H9 (cell line): ENCODE data around the gene RAP1GAP2. TPM values are rescaled to one million over a fixed set of nuclear protein-coding genes. Genes with fewer than 3 reads are reported as not detected.

Source experiments
- DNase-seq: peaks from one replicate; pipeline ENCODE4 v3.0.0-alpha.2; 2017
- H2AFZ ChIP-seq: one replicate; pipeline ENCODE4 v1.6.1; 2013; ENCODE audit warnings: mild to moderate bottlenecking, low read length, control low read depth, moderate library complexity
- H2AK5ac ChIP-seq: 2 replicates; pipeline ENCODE4 v1.6.1; 2013; ENCODE audit warnings: low read length, control low read depth, mixed read lengths; ENCODE audit not compliant: insufficient read length
- H2BK120ac ChIP-seq: one replicate; pipeline ENCODE4 v1.6.1; 2013; ENCODE audit warnings: low read depth, mild to moderate bottlenecking, low read length, control low read depth, inconsistent platforms; ENCODE audit not compliant: poor library complexity, severe bottlenecking
- H2BK12ac ChIP-seq: 2 replicates; pipeline ENCODE4 v1.6.1; 2013; ENCODE audit warnings: low read length, control low read depth, mixed read lengths, low read depth; ENCODE audit not compliant: insufficient read length
- H2BK15ac ChIP-seq: 2 replicates; pipeline ENCODE4 v1.6.1; 2013; ENCODE audit warnings: low read depth, low read length, control low read depth
- H2BK20ac ChIP-seq: one replicate; pipeline ENCODE4 v1.6.1; 2013; ENCODE audit warnings: low read depth, mild to moderate bottlenecking, low read length, control low read depth, inconsistent platforms; ENCODE audit not compliant: poor library complexity, severe bottlenecking
- H2BK5ac ChIP-seq: 2 replicates; pipeline ENCODE4 v1.6.1; 2013; ENCODE audit warnings: low read length, control low read depth, mixed read lengths; ENCODE audit not compliant: insufficient read length
- H3K14ac ChIP-seq: 2 replicates; pipeline ENCODE4 v1.6.1; 2013; ENCODE audit warnings: low read length, control low read depth; ENCODE audit not compliant: insufficient read depth
- H3K18ac ChIP-seq: 2 replicates; pipeline ENCODE4 v1.6.1; 2013; ENCODE audit warnings: low read depth, mild to moderate bottlenecking, mixed read lengths, low read length, control low read depth; ENCODE audit not compliant: insufficient read length
- H3K23ac ChIP-seq: 2 replicates; pipeline ENCODE4 v1.6.1; 2013; ENCODE audit warnings: low read length, control low read depth, mixed read lengths, low read depth; ENCODE audit not compliant: insufficient read length
- H3K23me2 ChIP-seq: 2 replicates; pipeline ENCODE4 v1.6.1; 2013; ENCODE audit warnings: low read depth, mild to moderate bottlenecking, mixed read lengths, low read length, control low read depth; ENCODE audit not compliant: insufficient read length, poor library complexity, severe bottlenecking
- H3K27ac ChIP-seq: 2 replicates; pipeline ENCODE4 v1.5.1; 2013; ENCODE audit warnings: low read length, control low read depth, mixed read lengths, low read depth; ENCODE audit not compliant: insufficient read length
- H3K27me3 ChIP-seq: 2 replicates; pipeline ENCODE4 v1.6.1; 2013; ENCODE audit warnings: low read length, control low read depth, inconsistent platforms; ENCODE audit not compliant: insufficient read depth
- H3K4ac ChIP-seq: 2 replicates; pipeline ENCODE4 v1.6.1; 2013; ENCODE audit warnings: low read depth, mild to moderate bottlenecking, control low read depth, inconsistent platforms, low read length, moderate library complexity
- H3K4me1 ChIP-seq: 2 replicates; pipeline ENCODE4 v1.6.1; 2013; ENCODE audit warnings: low read length, control low read depth, inconsistent platforms; ENCODE audit not compliant: insufficient read depth
- H3K4me2 ChIP-seq: 2 replicates; pipeline ENCODE4 v1.6.1; 2013; ENCODE audit warnings: low read length, control low read depth, mixed read lengths; ENCODE audit not compliant: insufficient read length, insufficient read depth
- H3K56ac ChIP-seq: 2 replicates; pipeline ENCODE4 v1.6.1; 2013; ENCODE audit warnings: low read depth, mild to moderate bottlenecking, mixed read lengths, low read length, control low read depth; ENCODE audit not compliant: insufficient read length
- H3K79me1 ChIP-seq: 2 replicates; pipeline ENCODE4 v1.6.1; 2013; ENCODE audit warnings: low read depth, mild to moderate bottlenecking, moderate library complexity, low read length, control low read depth, inconsistent platforms; ENCODE audit not compliant: insufficient read depth, poor library complexity, severe bottlenecking
- H3K79me2 ChIP-seq: 2 replicates; pipeline ENCODE4 v1.6.1; 2013; ENCODE audit warnings: low read length, control low read depth, inconsistent platforms; ENCODE audit not compliant: insufficient read depth
- H3K9ac ChIP-seq: 2 replicates; pipeline ENCODE4 v1.6.1; 2013; ENCODE audit warnings: low read length, control low read depth, mixed read lengths; ENCODE audit not compliant: insufficient read length; ENCODE audit errors: extremely low read depth
- H3K9me3 ChIP-seq: one replicate; pipeline ENCODE4 v1.6.1; 2013; ENCODE audit warnings: low read depth, low read length, inconsistent platforms; ENCODE audit not compliant: control insufficient read depth
- H3T11ph ChIP-seq: one replicate; pipeline ENCODE4 v1.6.1; 2013; ENCODE audit warnings: mild to moderate bottlenecking, low read length, control low read depth, inconsistent platforms
- H4K20me1 ChIP-seq: one replicate; pipeline ENCODE4 v1.6.1; 2013; ENCODE audit not compliant: control insufficient read depth, insufficient read length, insufficient read depth
- H4K5ac ChIP-seq: 2 replicates; pipeline ENCODE4 v1.6.1; 2013; ENCODE audit warnings: low read depth, mild to moderate bottlenecking, mixed read lengths, low read length, control low read depth; ENCODE audit not compliant: insufficient read length
- H4K8ac ChIP-seq: replicated peaks from 2 replicates; pipeline ENCODE4 v1.6.1; 2013; ENCODE audit warnings: low read length, control low read depth, mixed read lengths, low read depth; ENCODE audit not compliant: insufficient read length
- H4K91ac ChIP-seq: 2 replicates; pipeline ENCODE4 v1.6.1; 2013; ENCODE audit warnings: low read depth, mild to moderate bottlenecking, moderate library complexity, mixed read lengths, low read length, control low read depth; ENCODE audit not compliant: insufficient read length
- H3K27ac Mint-ChIP-seq, 3 experiments: 2 replicates in 2 of 3; 3 replicates in 1 of 3; pipeline ENCODE4 v1.8.0; 2020 to 2021; ENCODE audit warnings: mixed read lengths in 3 of 3, mild to moderate bottlenecking in 1 of 3, moderate library complexity in 1 of 3
- H3K27me3 Mint-ChIP-seq: 2 replicates; pipeline ENCODE4 v1.8.0; 2021; ENCODE audit warnings: low read depth, mild to moderate bottlenecking, moderate library complexity, mixed read lengths
- H3K36me3 Mint-ChIP-seq, 3 experiments: 2 replicates in 2 of 3; 3 replicates in 1 of 3; pipeline ENCODE4 v1.8.0; 2020 to 2021; ENCODE audit warnings: low read depth in 3 of 3, mixed read lengths in 3 of 3; ENCODE audit not compliant: insufficient read depth in 1 of 3
- H3K4me1 Mint-ChIP-seq, 2 experiments: 2 replicates each; pipeline ENCODE4 v1.8.0; 2020; ENCODE audit warnings: mixed read lengths in 2 of 2
- H3K4me3 Mint-ChIP-seq, 2 experiments: 2 replicates in 1 of 2; 3 replicates in 1 of 2; pipeline ENCODE4 v1.8.0; 2020 to 2021; ENCODE audit warnings: mild to moderate bottlenecking in 2 of 2, mixed read lengths in 2 of 2, moderate library complexity in 1 of 2
- H3K9me3 Mint-ChIP-seq, 2 experiments: 2 replicates in 1 of 2; 3 replicates in 1 of 2; pipeline ENCODE4 v1.8.0; 2020; ENCODE audit warnings: mild to moderate bottlenecking in 2 of 2, mixed read lengths in 2 of 2, moderate library complexity in 1 of 2
- WGBS: extraction: QIAGEN DNeasy Blood & Tissue Kit; methylation state at CpG from one replicate; pipeline ENCODE4 v1.1.7; 2013; ENCODE audit warnings: missing lambda C conversion rate, low lambda C conversion rate, mixed read lengths; ENCODE audit not compliant: insufficient read length; ENCODE audit errors: extremely low coverage; 5-methylcytosine and 5-hydroxymethylcytosine counted together
- total RNA-seq: library from RNA; stranded (reverse); gene quantifications from 2 replicates; pipeline ENCODE4 v1.2.1, GENCODE V29; 2021
- TF ChIP-seq, protein P1 (sequence below): fragments of 200-600 bp; sonication (generic); conservative IDR thresholded peaks from 3 replicates; pipeline ENCODE4 v1.8.0; 2021; ENCODE audit warnings: antibody characterized with exemption, mild to moderate bottlenecking

RAP1GAP2 gene
- total RNA-seq, 1 experiment from 2014 or later = 33.8 TPM

DNA sequence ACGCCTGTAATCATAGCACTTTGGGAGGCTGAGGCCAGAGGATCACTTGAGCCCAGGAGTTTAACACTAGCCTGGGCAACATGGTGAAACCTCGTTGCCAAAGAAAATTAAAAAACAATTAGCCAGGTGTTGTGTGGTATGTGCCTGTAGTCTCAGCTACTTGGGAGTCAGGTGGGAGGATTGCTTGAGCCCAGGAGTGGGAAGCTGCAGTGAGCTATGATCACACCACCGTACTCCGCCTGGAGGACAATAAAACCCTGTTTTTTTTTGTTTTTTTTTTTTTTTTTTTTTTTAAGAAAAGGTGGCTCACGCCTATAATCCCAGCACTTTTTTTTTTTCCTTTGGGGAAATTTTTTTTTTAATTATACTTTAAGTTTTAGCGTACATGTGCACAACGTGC is 26.1 kb downstream of the RAP1GAP2 start:
- Mint-ChIP-seq H3K27ac (peak overlapping the region in 1 of 3 experiments; percentile 86; a peak in 1 of 7 replicates), H3K4me1 (peaks cover 2 to 7% of the 10 kb centered on the region in 2 experiments), H3K4me3 (no peak overlapping the region), H3K27me3 (no peaks in the 10 kb centered on the region; the same call in none of the 2 replicates), H3K9me3 (no peaks in the 10 kb centered on the region), H3K36me3 (no peaks in the 10 kb centered on the region; a peak in 1 of 7 replicates)
- Histone ChIP-seq H3K79me1 (no peaks in the 10 kb centered on the region), H2BK20ac (no peak overlapping the region), H4K5ac (no peak overlapping the region), H3K14ac (no peak overlapping the region), H2AFZ (no peak overlapping the region), H3K4me1 (no peaks in the 10 kb centered on the region), H3K18ac (no peak overlapping the region), H3T11ph (no peak overlapping the region), H3K23me2 (no peaks in the 10 kb centered on the region), H3K4me2 (no peak overlapping the region), H3K56ac (no peak overlapping the region), H3K23ac (no peak overlapping the region), H2BK120ac (no peak overlapping the region), H2BK15ac (no peak overlapping the region), H4K8ac (no peak overlapping the region), H3K4ac (no peak overlapping the region), H2AK5ac (no peak overlapping the region), H2BK5ac (no peak overlapping the region), H4K91ac (no peak overlapping the region), H3K79me2 (no peaks in the 10 kb centered on the region), H3K9ac (no peak overlapping the region), H3K27ac (no peak overlapping the region), H3K9me3 (no peaks in the 10 kb centered on the region), H2BK12ac (no peak overlapping the region), H4K20me1 (no peaks in the 10 kb centered on the region), H3K27me3 (no peaks in the 10 kb centered on the region)
- DNase-seq = no peak
- TF ChIP-seq, protein P1, sequence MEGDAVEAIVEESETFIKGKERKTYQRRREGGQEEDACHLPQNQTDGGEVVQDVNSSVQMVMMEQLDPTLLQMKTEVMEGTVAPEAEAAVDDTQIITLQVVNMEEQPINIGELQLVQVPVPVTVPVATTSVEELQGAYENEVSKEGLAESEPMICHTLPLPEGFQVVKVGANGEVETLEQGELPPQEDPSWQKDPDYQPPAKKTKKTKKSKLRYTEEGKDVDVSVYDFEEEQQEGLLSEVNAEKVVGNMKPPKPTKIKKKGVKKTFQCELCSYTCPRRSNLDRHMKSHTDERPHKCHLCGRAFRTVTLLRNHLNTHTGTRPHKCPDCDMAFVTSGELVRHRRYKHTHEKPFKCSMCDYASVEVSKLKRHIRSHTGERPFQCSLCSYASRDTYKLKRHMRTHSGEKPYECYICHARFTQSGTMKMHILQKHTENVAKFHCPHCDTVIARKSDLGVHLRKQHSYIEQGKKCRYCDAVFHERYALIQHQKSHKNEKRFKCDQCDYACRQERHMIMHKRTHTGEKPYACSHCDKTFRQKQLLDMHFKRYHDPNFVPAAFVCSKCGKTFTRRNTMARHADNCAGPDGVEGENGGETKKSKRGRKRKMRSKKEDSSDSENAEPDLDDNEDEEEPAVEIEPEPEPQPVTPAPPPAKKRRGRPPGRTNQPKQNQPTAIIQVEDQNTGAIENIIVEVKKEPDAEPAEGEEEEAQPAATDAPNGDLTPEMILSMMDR = no peak
- no CpG with 5 or more reads among the region's 7 CpGs for WGBS
